GM10266 (cell line): ENCODE results near the gene IFNL1.

Experiments
- DNase-seq: peaks from one replicate; pipeline ENCODE4 v3.0.0; 2012; ENCODE audit errors: extremely low spot score
- TF ChIP-seq, protein P1 (sequence below): IDR thresholded peaks from 2 replicates; pipeline ENCODE4 v1.5.1; 2012; ENCODE audit warnings: mild to moderate bottlenecking, low read depth; ENCODE audit not compliant: control insufficient read depth, insufficient read depth; ENCODE audit errors: missing control alignments

The IFNL1 gene

GRCh38 chr19:39252458-39252857 lies 43.7 kb upstream of the IFNL1 start:
- no peak for DNase-seq

DNA sequence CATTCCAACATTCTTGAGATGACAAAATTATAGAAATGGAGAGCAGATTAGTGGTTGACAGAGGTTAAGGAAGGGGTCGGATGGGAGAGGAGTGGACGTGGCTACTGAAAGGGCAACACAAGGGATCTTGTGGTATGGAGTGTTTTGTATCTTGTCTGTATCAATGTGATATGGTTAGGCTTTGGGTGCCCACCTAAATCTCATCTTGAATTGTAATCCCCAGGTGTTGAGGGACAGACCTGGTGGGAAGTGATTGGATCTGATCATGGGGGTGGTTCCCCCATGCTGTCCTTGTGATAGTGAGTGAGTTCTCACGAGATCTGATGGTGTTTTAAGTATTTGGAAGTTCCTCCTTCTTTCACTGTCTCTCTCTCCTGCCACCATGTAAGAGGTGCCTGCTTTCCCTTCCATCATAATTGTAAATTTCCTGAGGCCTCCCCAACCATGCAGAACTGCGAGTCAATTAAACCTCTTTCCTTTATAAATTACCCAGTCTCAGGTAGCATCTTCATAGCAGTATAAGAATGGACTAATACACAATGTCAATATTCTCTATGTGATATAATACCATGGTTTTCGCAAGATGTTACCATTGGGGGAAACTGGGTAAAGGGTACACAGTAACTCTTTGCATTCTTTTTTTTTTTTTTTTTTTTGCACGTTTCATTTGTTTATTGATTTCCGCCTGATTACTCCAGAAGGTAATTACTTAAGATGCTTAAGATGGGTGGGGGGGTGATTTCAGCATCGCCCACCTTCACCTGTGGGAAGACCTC lies 42.6 kb upstream of the IFNL1 start:
- DNase-seq = no peak
- TF ChIP-seq, protein P1, sequence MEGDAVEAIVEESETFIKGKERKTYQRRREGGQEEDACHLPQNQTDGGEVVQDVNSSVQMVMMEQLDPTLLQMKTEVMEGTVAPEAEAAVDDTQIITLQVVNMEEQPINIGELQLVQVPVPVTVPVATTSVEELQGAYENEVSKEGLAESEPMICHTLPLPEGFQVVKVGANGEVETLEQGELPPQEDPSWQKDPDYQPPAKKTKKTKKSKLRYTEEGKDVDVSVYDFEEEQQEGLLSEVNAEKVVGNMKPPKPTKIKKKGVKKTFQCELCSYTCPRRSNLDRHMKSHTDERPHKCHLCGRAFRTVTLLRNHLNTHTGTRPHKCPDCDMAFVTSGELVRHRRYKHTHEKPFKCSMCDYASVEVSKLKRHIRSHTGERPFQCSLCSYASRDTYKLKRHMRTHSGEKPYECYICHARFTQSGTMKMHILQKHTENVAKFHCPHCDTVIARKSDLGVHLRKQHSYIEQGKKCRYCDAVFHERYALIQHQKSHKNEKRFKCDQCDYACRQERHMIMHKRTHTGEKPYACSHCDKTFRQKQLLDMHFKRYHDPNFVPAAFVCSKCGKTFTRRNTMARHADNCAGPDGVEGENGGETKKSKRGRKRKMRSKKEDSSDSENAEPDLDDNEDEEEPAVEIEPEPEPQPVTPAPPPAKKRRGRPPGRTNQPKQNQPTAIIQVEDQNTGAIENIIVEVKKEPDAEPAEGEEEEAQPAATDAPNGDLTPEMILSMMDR = no peak

More at GRCh38 chr19:39252458-39252857, 43.7 kb upstream of the IFNL1 start:
- TF ChIP-seq, protein P1 = no peak

GRCh38 chr19:39254531-39255345 lies 41.5 kb upstream of the IFNL1 start:
- TF ChIP-seq, protein P1 = no peak
- DNase-seq = no peak

DNA sequence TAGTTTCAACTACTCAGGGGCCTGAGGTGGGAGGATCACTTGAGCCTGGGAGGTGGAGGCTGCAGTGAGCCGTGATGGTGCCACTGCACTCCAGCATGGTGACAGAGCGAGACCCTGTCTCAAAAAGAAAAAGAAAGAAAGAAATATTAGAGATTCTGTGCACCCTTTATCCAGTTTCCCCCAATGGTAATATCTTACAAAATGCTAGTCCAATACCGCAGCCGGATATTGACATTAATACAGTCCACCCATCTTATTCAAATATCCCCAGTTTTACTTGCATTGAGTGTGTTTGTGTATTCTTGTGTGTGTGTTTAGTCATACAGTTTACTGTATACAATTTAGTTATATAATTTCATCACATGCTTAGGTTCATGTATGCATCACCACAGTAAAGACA lies 39.0 kb upstream of the IFNL1 start:
- TF ChIP-seq, protein P1 = no peak
- DNase-seq = no peak

DNA sequence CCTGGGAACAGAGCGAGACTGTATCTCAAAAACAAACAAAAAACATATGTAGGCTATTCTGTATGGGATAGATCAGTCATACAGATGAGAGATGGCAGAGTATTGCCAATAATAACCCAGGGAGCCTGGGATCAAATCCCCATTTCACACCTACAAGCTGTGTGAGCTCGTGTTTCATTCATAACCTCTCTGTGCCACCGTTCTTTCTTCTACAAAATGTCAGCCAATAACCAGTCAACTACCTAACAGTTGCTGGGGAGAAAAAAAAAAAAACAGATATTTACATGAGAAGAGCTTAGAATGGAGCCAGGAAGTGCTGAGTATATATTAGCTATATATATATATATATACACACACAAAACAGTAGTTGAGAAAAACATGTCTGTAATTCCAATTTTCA lies 34.5 kb upstream of the IFNL1 start:
- no peak for DNase-seq
- TF ChIP-seq, protein P1 = no peak

- DNase-seq = no peak
- TF ChIP-seq, protein P1 = no peak
Measured at GRCh38 chr19:39262496-39262895, 33.7 kb upstream of the IFNL1 start.

DNA sequence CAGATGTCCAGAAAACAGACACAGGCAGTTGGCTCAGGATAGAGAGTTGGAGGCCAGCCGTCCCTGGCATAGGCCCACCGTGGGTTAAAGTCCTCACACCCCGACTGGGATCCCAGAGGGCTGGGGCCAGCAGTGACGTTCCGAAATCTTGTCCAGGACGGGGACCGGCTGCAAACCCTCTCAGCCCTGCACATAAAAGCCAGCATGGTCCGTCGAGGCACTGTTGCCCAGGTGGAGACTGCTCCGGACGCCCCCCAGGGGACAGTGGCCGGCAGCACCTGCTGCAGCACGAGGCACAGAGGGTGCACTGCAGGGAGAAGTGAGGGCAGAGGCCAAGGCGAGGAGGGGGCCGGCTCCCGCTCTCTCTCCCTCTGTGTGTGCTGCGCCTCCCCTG lies 32.3 kb upstream of the IFNL1 start:
- TF ChIP-seq, protein P1 = no peak
- no peak for DNase-seq
